Endothelial cell of umbilical vein (primary cell): Measurements from ENCODE around the gene MAP4K4. TPM values are rescaled to one million over a fixed set of nuclear protein-coding genes. Genes with fewer than 3 reads are reported as not detected.

Source experiments
- BruUV-seq: library from RNA; stranded (reverse); fragments of 400-500 nt; replicated peaks from 2 replicates; lab custom pipeline; 2021; lab: Mats Ljungman, UMichigan
- CTCF ChIA-PET: fragments of 300-600, 350-600 bp; sonication (Branson Sonifier 250); formaldehyde crosslinking; loops from one replicate; lab custom pipeline; 2021; ENCODE audit warnings: antibody characterized with exemption, inconsistent platforms; lab: Charles Lee
- POLR2A ChIA-PET: fragments of 300-600, 350-600 bp; sonication (Branson Sonifier 250); formaldehyde crosslinking; loops from one replicate; lab custom pipeline; 2021; ENCODE audit warnings: antibody characterized with exemption, inconsistent platforms; lab: Charles Lee
- DNase-seq: peaks from one replicate; pipeline ENCODE4 v3.0.0-alpha.2; 2011; ENCODE audit warnings: low read depth, low spot score
- FAIRE-seq: peaks from 2 replicates; lab custom pipeline; 2011; peaks lifted over from hg19 to GRCh38; lab: Jason Lieb, UNC
- H2AFZ ChIP-seq: 2 replicates; pipeline ENCODE4 v1.6.0; 2012; ENCODE audit warnings: low read depth, low read length, control low read depth, inconsistent platforms
- H3K27ac ChIP-seq: 2 replicates; pipeline ENCODE4 v1.5.1; 2011; ENCODE audit warnings: low read depth, mild to moderate bottlenecking, control low read depth, low read length, moderate library complexity; ENCODE audit not compliant: insufficient read depth
- H3K27me3 ChIP-seq, 2 experiments: 2 replicates each; pipeline versions ENCODE4 v1.6.0 to v1.6.1; 2011; ENCODE audit warnings: low read length in 2 of 2, mixed read lengths in 1 of 2; ENCODE audit not compliant: control insufficient read depth in 2 of 2, insufficient read depth in 2 of 2
- H3K36me3 ChIP-seq, 2 experiments: 2 replicates in 1 of 2; 3 replicates in 1 of 2; pipeline ENCODE4 v1.5.1; 2011; ENCODE audit warnings: low read length in 2 of 2, mild to moderate bottlenecking in 1 of 2, moderate library complexity in 1 of 2; ENCODE audit not compliant: control insufficient read depth in 2 of 2, insufficient read depth in 2 of 2; ENCODE audit errors: extremely low read depth in 1 of 2
- H3K4me1 ChIP-seq: 3 replicates; pipeline ENCODE4 v1.5.1; 2011; ENCODE audit warnings: mild to moderate bottlenecking, low read length; ENCODE audit not compliant: control insufficient read depth, insufficient read depth; ENCODE audit errors: extremely low read depth
- H3K4me2 ChIP-seq: 2 replicates; pipeline ENCODE4 v1.6.1; 2011; ENCODE audit warnings: low read length, control low read depth, mixed read lengths; ENCODE audit not compliant: insufficient read depth
- H3K4me3 ChIP-seq, 3 experiments: fragments of 200-600 bp in 1 of 3; sonication (generic), shearing (Covaris generic) in 1 of 3; replicated peaks in 1 of 3; 2 replicates each; pipeline ENCODE4 v1.5.1; 2011 to 2016; ENCODE audit warnings: control low read depth in 3 of 3, low read length in 3 of 3, mild to moderate bottlenecking in 2 of 3, inconsistent platforms in 1 of 3, low read depth in 1 of 3, moderate library complexity in 1 of 3; ENCODE audit not compliant: insufficient read depth in 1 of 3
- H3K79me2 ChIP-seq: 2 replicates; pipeline ENCODE4 v1.6.0; 2012; ENCODE audit warnings: low read length, inconsistent platforms; ENCODE audit not compliant: control insufficient read depth, insufficient read depth
- H3K9ac ChIP-seq: replicated peaks from 2 replicates; pipeline ENCODE3; 2011; ENCODE audit warnings: low read length, control low read depth; ENCODE audit not compliant: insufficient read depth; ENCODE audit errors: extremely low read depth
- H3K9me1 ChIP-seq: replicated peaks from 3 replicates; pipeline ENCODE4 v1.6.0; 2011; ENCODE audit warnings: mild to moderate bottlenecking, low read length; ENCODE audit not compliant: control insufficient read depth, insufficient read depth; ENCODE audit errors: extremely low read depth
- H3K9me3 ChIP-seq: replicated peaks from 2 replicates; pipeline ENCODE4 v1.5.1; 2012; ENCODE audit warnings: low read length, inconsistent platforms; ENCODE audit not compliant: control insufficient read depth, insufficient read depth
- H4K20me1 ChIP-seq: replicated peaks from 2 replicates; pipeline ENCODE3; 2011; ENCODE audit warnings: mild to moderate bottlenecking, low read length; ENCODE audit not compliant: control insufficient read depth, insufficient read depth; ENCODE audit errors: extremely low read depth
- EZH2 ChIP-seq: IDR thresholded peaks from 2 replicates; pipeline ENCODE4 v1.6.1; 2012; ENCODE audit warnings: borderline replicate concordance, low read depth, mild to moderate bottlenecking, moderate library complexity, low read length, inconsistent platforms; ENCODE audit not compliant: severe bottlenecking
- FOS ChIP-seq: IDR thresholded peaks from 2 replicates; pipeline ENCODE4 v1.6.1; 2011; ENCODE audit warnings: mild to moderate bottlenecking, low read length, moderate library complexity, borderline replicate concordance; ENCODE audit not compliant: insufficient read depth
- GATA2 ChIP-seq: IDR thresholded peaks from 2 replicates; pipeline ENCODE4 v1.7.0; 2011; ENCODE audit warnings: low read depth, mild to moderate bottlenecking, moderate library complexity, mixed read lengths, low read length; ENCODE audit not compliant: insufficient read length, insufficient read depth
- JUN ChIP-seq: IDR thresholded peaks from 2 replicates; pipeline ENCODE4 v1.6.1; 2011; ENCODE audit warnings: borderline replicate concordance, low read depth; ENCODE audit not compliant: insufficient read length, insufficient read depth
- MYC ChIP-seq: IDR thresholded peaks from one replicate; pipeline ENCODE4 v1.6.1; 2011; ENCODE audit warnings: mild to moderate bottlenecking, low read depth, low read length
- POLR2A ChIP-seq: IDR thresholded peaks from 2 replicates; pipeline ENCODE4 v1.6.1; 2012; ENCODE audit warnings: low read depth, mild to moderate bottlenecking, control low read depth, low read length
- POLR2AphosphoS5 ChIP-seq: IDR thresholded peaks from 2 replicates; pipeline ENCODE4 v1.6.1; 2012; ENCODE audit warnings: low read depth, mild to moderate bottlenecking, control low read depth, low read length, moderate library complexity; ENCODE audit not compliant: insufficient read depth
- dilution Hi-C: fragments of 300-500 bp; cut with MboI; formaldehyde crosslinking; loops from one replicate; pipeline ENCODE4 v1.15.0; 2019; ENCODE audit warnings: low sequenced_read_pairs; ENCODE audit not compliant: extremely low pct_ligation_motif_present
- intact Hi-C: fragments of 100-400 bp; cut with micrococcal nuclease; formaldehyde crosslinking; loops from one replicate; pipeline ENCODE4 v1.10.0; 2022
- polyA plus RNA-seq, 4 experiments: library from polyadenylated mRNA; depleted of rRNA in 3 of 4; stranded (reverse) in 3 of 4; unstranded in 1 of 4; fragments of >200 nt; gene quantifications; 2 replicates each; pipeline versions ENCODE4 v1.2.1 to v1.2.3, GENCODE V29; 2011 to 2012; ENCODE audit warnings: missing spikeins in 1 of 4
- total RNA-seq: library from RNA; stranded (reverse); gene quantifications from 2 replicates; pipeline ENCODE4 v1.2.3, GENCODE V29; 2021
- TF ChIP-seq, protein P1 (sequence below): IDR thresholded peaks from 2 replicates; pipeline ENCODE4 v1.6.1; 2011; ENCODE audit not compliant: insufficient read depth, insufficient read length
- TF ChIP-seq, protein P2 (sequence below), 2 donors: IDR thresholded peaks; 1 replicate in 1 of 2; 2 replicates in 1 of 2; pipeline ENCODE4 v1.5.1; 2011; ENCODE audit warnings: low read length in 2 of 2, mild to moderate bottlenecking in 2 of 2, moderate library complexity in 2 of 2, control low read depth in 1 of 2, inconsistent platforms in 1 of 2, low read depth in 1 of 2; ENCODE audit not compliant: insufficient read depth in 1 of 2; ENCODE audit errors: extremely low read depth in 1 of 2

The MAP4K4 gene
- total and polyA plus RNA-seq, 2 donors (not counting 3 experiments of a cell fraction or from before 2014, with no cell fraction given): 79.4 to 269 TPM

DNA sequence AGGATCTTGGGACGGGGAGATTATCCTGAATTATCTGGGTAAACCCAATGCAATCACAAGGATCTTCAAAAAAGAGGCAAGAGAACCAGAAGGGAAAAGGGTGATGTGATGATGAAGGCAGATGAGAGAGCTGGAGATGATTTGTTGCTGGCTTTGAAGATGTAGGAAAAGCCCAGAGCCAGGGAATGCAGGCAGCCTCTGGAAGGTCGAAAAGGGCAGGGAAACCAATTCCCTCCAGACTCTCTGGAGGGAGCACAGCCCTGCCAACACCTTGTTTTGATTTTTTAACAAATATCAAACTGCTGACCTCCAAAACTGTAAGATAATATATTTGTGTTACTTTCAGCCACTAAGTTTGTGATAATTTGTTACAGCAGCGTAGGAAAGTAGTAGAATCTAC is 245.3 kb downstream of the MAP4K4 start:
- no peaks in the 10 kb centered on the region for H3K36me3 ChIP-seq
- CTCF ChIA-PET: interaction anchor here (1.2 kb wide), 1 partner anchor 40 kb away, joined by 3 read pairs; no protein-coding TSS in a partner anchor

More for the DNA sequence above, 245.3 kb downstream of the MAP4K4 start:
- Histone ChIP-seq H2AFZ (no peak overlapping the region), H3K4me1 (no peaks in the 10 kb centered on the region), H3K4me2 (no peak overlapping the region), H4K20me1 (no peaks in the 10 kb centered on the region), H3K27ac (no peak overlapping the region), H3K9ac (no peak overlapping the region), H3K27me3 (peaks cover 0 to 2% of the 10 kb centered on the region in 2 experiments), H3K9me1 (no peaks in the 10 kb centered on the region), H3K4me3 (no peak overlapping the region), H3K9me3 (no peaks in the 10 kb centered on the region), H3K79me2 (no peaks in the 10 kb centered on the region)
- BruUV-seq: no TSS peak
- TF ChIP-seq GATA2 (no peak), POLR2A (no peak), EZH2 (no peak), JUN (no peak), POLR2AphosphoS5 (no peak), FOS (no peak), MYC (no peak)
- TF ChIP-seq, protein P1, sequence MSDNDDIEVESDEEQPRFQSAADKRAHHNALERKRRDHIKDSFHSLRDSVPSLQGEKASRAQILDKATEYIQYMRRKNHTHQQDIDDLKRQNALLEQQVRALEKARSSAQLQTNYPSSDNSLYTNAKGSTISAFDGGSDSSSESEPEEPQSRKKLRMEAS: no peak
- TF ChIP-seq, protein P2, sequence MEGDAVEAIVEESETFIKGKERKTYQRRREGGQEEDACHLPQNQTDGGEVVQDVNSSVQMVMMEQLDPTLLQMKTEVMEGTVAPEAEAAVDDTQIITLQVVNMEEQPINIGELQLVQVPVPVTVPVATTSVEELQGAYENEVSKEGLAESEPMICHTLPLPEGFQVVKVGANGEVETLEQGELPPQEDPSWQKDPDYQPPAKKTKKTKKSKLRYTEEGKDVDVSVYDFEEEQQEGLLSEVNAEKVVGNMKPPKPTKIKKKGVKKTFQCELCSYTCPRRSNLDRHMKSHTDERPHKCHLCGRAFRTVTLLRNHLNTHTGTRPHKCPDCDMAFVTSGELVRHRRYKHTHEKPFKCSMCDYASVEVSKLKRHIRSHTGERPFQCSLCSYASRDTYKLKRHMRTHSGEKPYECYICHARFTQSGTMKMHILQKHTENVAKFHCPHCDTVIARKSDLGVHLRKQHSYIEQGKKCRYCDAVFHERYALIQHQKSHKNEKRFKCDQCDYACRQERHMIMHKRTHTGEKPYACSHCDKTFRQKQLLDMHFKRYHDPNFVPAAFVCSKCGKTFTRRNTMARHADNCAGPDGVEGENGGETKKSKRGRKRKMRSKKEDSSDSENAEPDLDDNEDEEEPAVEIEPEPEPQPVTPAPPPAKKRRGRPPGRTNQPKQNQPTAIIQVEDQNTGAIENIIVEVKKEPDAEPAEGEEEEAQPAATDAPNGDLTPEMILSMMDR (IDR thresholded peaks at IDR 0.05; ENCODE audit: extremely low read depth in 1 of 2, insufficient read depth in 1 of 2, low read depth in 1 of 2, low read length in 2 of 2): no peak
- dilution Hi-C loops (no loop called here), intact Hi-C loops (no loop called here)
- POLR2A ChIA-PET: no interaction called here
- FAIRE-seq (no peak), DNase-seq (no peak)

Other genes with a start within 250 kb of the MAP4K4 start
- 0.46 and 1.00 TPM in 2 replicates for gene RFX8, start 222.6 kb upstream of the MAP4K4 start, total RNA-seq
- 0.16 and 0.21 TPM in 2 replicates for gene RFX8, start 222.6 kb upstream of the MAP4K4 start, polyA plus RNA-seq